HG03064 (cell line): ENCODE data around the gene TFDP2.
A peak's percentile ranks its signal among the peaks of the same experiment; 100 is the strongest.
"Not testable (repeated sequence)": the region's sequence is repeated elsewhere in the genome, so short reads cannot be mapped to it uniquely, and the experiment has no call there.

Source experiments
- ATAC-seq: cut with Tn5 transposase; IDR thresholded peaks from one replicate; pipeline ENCODE4 v1.9.1; 2021; ENCODE audit warnings: low read depth; ENCODE audit not compliant: unreplicated experiment

Gene TFDP2

DNA sequence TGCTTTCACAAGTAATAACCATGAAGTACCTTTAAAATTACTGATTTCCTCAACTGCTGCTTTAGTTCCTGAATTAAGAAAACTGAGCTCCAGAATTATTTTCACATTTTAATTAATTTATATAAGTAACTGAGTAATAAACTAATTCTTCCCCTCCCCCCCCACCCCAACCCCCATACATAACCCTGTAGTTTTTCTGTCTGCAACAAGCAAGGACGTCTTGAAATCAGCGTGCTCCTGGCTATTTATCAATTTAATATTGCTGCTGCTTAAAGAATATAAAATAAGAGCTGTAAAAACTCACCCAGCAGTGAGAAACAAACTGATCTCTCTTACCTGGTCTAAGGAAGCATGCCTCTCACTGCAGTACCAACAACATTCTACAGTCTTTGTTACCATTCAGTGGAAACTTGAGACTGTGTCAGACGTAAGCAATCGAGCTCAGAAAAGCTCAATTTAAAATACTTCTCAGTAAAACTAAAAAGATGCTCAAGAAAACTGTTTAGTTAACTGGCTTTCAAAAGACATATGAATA lies 121.0 kb downstream of the TFDP2 start:
- peak; percentile 48 for ATAC-seq

DNA sequence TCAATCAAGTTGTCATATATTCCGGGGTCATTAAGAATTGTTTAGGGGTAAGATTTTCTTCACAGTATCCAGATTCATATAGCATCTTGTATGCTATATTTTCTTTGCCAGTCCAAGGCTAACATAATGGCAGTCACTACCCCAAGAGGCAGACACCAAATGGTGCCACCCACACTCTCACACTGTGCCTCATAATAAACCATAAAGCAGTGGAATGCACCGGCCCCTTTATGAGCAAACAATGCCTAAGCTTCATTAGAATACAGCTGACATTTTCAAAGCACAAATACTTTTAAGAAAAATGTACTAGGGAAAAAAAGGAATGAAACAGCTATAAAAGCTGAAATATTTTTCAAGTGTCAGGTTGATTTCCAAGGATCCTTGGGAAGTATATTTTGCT lies 121.6 kb downstream of the TFDP2 start:
- ATAC-seq, result no peak

DNA sequence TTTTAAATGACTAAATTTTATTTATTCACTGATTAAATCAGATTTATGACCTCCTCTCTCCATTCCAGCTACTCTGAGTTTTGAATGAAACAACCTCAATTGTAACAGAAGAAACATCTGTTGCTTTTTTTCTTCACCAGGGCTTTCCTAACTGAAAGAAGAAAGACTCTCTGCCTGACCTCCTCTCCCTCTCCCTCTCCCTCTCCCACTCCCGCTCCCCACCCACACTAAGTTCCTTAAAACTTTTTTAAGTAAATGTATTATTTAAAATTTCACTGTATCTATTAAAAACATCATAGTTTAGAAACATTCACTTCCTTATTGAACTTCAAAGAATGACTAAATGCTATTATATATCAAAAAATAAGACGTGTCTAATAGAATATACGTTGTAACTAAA lies 122.0 kb downstream of the TFDP2 start:
- ATAC-seq, result no peak

DNA sequence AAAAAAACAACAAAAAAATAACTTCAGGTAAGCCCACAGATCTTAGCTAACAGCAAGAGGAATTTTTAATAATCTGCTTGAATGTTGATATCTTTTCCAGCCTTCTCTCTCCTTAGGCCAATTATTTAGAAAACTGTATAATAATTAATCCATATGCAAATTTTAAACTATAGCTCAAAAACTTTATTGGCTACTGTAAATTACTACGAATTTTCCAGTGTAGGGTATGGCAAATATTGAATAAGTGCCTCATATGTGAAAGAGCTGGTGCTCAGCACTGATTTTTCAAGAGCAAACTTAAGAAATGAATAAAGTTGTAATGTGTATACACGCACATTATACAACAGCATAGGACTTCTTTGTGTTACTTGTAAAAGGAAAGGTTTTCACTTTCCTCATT lies 123.0 kb downstream of the TFDP2 start:
- no peak for ATAC-seq

DNA sequence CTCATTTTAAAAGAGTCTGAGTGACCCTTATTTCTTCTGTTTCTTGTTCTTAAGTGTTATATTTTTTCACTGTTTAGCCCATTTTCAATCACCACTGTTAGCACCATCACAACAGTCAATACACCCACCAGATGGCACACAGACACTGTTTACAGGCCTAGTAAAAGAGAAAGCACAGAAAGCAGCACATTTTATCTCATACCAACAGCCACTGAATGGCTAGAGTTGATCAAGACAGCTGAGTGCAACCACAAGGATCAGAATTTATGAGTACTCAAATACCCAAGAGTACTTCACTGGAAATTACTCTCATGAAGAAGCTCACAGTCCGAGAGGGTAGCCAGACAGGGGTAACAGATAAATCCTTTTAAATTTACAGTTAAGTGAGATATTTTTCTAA lies 127.0 kb downstream of the TFDP2 start:
- ATAC-seq, result peak; percentile 66

DNA sequence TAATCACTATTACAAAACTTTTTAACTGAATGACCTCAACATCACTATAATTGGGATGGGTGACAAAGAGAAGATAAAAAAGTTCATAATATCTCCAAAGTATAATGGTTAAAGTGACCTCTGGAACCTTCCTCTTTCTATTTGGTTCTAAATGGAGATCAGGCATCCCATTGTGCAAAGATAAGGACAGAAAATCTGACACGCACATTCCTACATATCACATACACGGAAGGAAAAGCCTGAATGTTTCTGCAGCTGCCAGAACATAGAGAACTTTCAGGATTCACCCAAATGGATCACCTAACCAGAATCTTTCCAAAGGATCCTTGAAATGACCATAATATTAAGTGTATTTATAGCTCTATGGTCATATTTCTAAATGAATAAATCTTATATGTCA lies 128.2 kb downstream of the TFDP2 start:
- no peak for ATAC-seq

DNA sequence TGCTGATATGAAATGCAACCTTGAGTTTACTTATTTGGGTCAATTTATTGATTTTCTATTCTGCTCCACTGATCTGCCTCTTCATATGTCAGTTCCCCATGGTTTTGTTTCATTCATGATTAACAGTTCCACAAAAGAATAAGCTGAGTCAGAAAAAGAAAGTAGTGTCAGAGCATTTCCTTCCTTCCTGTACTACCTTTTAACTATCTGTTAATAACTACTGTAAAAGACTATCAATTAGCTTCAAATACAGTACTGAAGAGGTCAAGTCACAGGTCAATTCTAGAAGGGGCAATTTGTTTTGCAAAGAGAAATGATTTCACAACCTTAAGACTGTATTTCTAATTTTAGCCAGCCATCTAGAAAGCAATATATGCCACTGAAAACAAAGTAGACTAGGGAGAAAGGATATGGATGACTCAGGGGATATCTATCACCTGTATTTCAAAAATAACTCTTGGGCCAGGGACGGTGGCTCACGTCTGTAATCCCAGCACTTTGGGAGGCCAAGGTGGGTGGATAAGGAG lies 129.5 kb downstream of the TFDP2 start:
- ATAC-seq, result peak; percentile 74

DNA sequence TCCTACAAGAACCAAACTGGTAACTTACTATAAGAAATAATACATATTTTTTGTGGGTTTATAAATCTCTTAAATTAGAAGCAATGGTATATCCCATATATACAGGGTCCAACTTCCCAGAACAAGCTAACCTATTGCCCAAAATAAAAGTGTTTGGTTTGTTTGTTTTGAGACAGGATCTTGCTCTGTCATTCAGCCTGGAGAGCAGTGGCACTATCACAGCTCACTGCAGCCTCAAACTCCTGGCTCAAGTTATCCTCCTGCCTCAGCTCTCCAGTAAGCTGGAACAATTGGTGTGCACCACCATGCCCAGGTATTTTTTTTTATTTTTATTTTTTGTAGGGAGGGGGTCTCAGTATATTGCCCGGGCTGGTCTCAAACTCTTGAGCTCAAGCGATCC lies 135.4 kb downstream of the TFDP2 start:
- ATAC-seq, result no peak

DNA sequence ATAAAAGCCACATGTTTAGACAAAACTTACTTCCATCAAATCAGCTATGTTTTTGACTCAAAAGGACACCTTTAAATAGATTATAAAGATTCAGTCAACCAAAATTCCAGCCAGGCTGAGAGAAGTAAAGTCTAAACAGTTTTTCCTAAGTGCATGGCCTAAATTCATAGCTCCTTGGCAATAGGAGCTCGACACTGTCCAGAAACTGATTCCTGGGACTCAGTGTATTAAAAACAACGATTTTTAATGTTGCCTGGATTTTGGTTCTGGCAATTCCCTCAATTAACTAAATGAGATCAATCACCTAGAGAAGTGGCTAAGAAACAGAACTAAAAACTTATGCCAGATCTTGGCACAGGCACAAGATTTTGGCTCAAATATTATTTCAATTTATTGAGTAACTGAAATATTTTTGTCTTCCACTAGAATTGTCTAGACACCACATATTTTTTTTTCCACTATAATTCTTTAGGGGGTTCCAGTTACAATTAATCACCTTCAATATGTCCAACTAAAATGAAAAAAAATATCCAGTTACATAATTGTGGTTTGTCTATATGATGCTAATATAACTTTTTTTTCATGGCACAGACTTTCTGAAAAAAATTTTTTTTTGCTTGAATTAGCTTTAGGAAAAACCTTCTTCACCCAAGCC lies 135.9 kb downstream of the TFDP2 start:
- ATAC-seq, result no peak

DNA sequence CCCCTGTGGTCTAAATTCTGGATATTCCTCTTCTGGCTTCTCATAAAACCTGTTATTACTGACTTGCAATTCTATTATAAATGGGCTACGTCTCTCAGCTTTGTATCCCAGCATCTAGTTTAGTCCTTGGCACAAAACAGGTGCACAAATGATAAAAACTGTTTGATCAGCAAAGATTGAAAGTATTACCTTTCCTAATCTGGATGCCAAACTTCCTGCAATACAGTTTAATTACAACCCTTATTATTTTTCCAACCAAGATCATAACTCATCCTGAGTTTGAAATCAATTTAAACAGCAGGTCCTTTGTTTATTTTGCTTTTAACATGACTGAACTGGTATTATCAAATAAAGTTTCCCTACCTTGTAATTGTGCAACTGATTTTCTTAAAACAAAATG lies 140.3 kb downstream of the TFDP2 start:
- no peak for ATAC-seq

DNA sequence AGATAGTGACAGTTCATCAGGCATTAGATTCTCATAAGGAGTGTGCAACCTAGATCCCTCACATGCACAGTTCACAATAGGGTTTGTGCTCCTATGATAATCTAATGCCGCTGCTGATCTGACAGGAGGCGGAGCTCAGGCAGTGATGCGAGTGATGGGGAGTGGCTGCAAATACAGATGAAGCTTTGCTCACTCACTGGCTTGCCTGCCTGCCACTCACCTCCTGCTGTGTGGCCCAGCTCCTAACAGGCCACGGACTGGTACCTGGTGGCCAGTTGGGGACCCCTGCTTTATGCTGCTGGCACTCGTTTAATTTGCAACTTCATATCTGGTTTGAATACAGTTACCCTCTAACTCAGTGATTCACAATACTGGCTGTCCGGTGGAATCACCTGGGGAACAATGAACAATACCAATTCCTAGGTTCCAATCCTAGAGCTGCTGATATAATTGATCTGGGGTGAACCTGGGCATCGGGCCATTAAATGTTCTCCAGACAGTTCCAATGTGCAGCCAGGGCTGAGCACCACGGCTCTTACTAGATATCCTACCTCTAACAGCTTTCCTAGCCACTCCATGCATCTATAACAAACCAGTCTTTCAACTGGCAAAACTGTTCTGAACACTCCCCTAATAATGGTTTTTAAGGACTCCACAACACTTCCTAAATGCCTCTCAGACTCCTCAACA lies 141.5 kb downstream of the TFDP2 start:
- ATAC-seq, result no peak

DNA sequence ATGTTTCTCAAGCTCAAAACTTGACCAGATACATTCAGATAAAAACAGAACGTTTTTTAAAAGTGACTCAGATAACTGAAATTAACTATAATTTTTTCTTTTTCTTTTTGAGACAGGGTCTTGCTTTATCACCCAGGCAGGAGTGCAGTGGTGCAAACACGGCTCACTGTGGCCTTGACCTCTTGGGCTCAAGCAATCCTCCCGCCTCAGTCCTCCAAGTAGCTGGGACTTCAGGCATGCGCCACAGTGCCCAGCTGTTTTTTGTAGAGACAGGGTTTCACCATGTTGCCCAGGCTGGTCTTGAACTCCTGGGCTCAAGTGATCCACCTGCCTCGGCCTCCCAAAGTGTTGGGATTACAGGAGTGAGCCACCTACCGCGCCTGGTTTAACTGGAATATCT lies 144.4 kb downstream of the TFDP2 start:
- ATAC-seq, result not testable (repeated sequence)

DNA sequence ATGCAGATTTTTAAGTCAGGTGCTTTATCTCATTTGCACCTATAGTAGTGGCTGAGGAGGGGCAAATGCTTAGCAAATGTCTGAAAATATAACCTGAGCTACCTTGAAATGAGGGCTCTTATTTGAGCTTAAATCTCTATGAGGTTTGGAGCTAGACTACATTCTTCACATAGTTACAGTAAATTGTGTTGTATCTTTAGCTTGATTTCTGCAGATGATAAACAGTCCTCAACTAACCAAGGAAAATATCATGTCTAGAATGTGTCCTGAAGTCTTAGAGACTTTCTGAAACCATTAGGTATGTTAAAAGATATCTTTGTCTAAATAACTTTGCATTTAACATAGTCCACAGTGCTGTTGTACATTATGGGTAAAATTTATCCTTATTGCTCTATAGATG lies 145.3 kb downstream of the TFDP2 start:
- no peak for ATAC-seq

DNA sequence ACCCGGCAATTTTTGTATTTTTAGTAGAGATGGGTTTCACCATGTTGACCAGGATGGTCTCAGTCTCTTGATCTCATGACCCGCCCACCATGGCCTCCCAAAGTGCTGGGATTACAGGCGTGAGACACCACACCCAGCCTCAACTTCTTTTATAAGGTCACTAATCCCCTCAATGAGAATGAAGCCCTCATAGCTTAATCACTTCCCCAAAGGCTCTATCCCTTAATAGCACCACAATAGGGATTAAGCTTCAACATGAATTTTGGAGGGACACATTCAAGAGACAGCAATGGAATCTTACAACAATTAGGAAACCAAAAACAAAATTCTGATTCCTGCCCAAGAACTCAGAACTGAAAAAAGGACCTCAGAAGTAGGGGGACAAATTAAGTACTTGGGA lies 146.1 kb downstream of the TFDP2 start:
- no peak for ATAC-seq

DNA sequence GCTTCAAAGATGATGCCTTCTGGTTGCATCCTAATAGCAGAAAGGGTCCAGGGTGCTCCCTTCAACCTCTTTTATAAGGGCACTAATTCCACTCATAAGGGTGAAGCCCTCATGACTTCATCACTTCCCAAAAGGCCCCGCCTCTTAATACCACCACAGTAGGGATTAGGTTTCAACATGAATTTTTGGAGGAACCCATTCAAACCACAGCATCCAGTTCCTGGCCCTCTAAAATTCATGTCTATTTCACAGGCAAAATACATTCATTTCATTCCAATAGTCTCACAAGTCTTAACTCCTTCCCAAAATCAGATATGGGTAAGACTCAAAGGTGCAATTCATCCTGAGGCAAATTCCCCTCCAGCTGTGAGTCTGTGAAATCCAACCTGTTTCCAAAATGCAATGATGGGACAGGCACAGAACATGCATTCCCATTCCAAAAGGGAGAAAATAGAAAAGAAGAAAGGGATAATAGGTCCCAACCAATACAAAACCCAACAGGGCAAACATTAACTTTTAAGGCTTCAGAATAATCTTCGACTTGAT lies 148.9 kb downstream of the TFDP2 start:
- ATAC-seq, result no peak

DNA sequence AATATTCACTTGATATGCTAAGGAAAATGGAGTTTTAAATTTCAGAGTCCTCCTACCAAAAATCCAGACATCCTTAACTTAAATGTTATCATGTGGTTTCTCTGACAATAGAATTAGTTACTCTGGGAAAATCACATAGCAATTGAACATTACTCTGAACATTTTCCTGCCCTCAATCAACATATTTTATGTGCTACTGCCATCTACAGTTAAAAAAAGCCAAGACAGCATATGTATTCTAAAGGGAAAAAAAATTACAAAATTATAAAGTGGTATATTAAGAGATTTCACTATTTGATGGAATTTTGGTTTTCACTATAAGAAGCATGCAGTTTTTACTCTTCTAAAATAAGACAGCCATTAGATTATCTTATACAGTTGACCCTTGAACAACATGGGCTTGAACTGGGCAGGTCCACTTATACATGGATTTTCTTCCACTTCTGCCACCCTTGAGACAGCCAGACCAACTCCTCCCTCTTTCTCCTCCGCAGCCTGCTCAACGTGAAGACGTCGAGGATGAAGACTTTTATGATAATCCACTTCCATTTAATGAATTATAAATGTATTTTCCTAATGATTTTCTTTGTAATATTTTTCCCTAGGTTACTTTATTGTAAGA lies 150.6 kb downstream of the TFDP2 start:
- ATAC-seq, result no peak

DNA sequence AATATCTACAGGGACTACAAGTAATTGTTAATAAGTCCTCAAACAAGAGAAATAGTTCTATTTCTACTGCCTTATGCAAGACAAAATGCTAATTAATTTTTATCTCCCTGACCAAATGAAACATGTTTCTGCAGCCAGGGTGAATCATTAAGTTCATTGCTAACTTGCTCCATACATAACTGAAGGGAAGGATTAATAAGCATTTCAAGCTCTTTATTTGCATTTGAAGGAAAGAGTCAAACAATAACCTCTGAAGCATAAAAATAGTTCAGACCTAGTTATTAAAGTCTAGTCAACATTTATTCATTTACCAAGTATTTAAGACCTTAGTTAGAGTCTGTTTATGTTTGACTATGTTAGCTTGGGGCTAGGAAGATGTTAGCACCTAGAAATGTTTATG lies 152.9 kb downstream of the TFDP2 start:
- ATAC-seq, result peak; percentile 36

DNA sequence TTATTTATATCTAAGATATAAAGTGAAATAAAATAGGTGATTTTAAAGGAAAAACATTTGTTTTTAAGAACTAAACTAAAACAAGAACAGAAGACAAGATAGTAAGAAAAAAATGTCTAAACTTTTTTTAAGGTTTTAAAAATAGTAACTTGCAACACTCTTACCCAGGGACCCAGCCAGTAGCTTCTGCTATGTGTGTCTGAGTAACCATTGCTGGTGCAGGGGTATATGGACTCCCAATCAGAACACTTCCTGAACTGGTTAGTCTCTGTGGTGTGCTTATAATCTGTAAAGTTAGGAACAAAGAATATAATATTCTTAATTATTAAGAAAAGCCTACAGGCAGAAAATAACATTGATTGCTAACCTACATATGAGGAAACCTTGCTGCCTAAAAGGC lies 154.5 kb downstream of the TFDP2 start:
- no peak for ATAC-seq

DNA sequence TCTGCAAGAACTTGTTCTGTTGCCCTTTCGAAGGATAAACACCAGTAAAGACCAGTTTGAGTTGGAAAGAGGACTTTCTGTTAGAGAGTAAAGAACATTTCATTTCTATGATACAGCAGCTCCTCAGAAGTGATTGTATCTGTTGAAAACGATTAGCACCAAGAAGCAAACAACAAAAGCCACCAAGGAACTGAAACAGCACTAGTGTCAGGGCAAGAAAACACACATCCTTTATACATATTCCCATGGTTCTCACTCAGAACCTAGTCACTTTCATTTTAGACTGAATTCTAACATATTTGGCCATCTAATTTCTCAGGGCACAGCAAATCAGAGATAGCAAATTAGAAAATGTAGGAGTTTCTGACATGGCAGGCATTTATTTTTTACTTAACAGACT lies 156.8 kb downstream of the TFDP2 start:
- peak; percentile 54 for ATAC-seq

DNA sequence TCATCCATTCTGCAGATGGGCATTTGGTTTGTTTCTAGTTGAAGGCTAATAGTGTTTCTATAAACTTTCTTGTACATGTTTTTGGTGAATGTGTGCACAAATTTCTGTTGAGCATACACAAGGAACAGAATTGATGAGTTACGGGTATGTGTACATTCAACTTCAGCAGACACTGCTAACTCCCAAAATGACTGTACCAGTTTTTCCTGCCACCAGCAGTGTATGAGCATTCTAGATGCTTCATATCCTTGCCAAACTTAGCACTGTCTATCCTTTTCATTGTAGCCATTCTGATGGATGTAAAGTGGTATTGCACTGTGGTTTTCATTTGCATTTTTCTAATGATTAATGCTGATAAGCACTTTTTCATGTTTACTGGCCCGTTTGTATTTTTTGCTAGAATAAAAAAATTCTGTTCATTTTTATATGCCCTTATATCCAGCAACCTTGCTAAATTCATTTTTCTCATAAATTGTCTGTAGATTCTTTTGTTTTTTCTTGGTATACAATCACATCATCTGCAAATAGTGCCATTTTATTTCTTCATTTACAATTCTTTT lies 162.7 kb downstream of the TFDP2 start:
- ATAC-seq, result no peak

DNA sequence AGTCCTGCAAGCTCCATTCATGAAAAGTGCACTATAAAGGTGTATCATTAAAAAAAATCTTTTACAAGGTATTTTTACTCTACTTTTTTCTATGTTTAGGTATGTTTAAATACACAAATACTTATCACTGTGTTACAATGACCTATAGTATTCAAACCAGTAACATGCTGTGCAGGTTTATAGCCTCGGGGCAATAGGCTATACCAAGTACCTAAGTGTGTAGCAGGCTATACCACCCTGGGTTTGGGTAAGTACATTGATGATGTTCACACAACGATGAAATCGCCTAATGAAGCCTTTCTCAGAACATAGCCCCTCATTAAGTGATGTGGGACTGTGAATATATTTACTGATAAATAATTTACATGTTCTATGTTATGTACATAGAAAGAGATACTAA lies 168.3 kb downstream of the TFDP2 start:
- no peak for ATAC-seq
